BJ (cell line): ENCODE results near the gene SREBF1. TPM values are rescaled to one million over a fixed set of nuclear protein-coding genes. Genes with fewer than 3 reads are reported as not detected.

Experiments
- CTCF ChIA-PET: fragments of 350-600 bp; formaldehyde crosslinking; extraction: SDS; loops from one replicate; lab custom pipeline; 2021; ENCODE audit warnings: antibody characterized with exemption, inconsistent platforms; lab: Yijun Ruan, JAX
- POLR2A ChIA-PET: fragments of 300-600 bp; sonication (Branson Sonifier 250); formaldehyde crosslinking; extraction: SDS; loops from one replicate; lab custom pipeline; 2021; ENCODE audit warnings: antibody characterized with exemption; lab: Charles Lee
- DNase-seq: peaks from one replicate; pipeline ENCODE4 v3.0.0-alpha.2; 2011; ENCODE audit warnings: low read depth
- H3K27me3 ChIP-seq: 2 replicates; pipeline ENCODE4 v1.6.0; 2011; ENCODE audit warnings: low read length; ENCODE audit not compliant: control insufficient read depth, insufficient read depth
- H3K36me3 ChIP-seq: 2 replicates; pipeline ENCODE4 v1.5.1; 2011; ENCODE audit warnings: low read length; ENCODE audit not compliant: control insufficient read depth, insufficient read depth
- H3K4me3 ChIP-seq: 2 replicates; pipeline ENCODE4 v1.5.1; 2011; ENCODE audit warnings: low read depth, mild to moderate bottlenecking, control low read depth, low read length
- CTCF ChIP-seq: IDR thresholded peaks from 2 replicates; pipeline ENCODE4 v1.5.1; 2011; ENCODE audit warnings: low read depth, mild to moderate bottlenecking, control low read depth, inconsistent platforms, low read length, moderate library complexity; ENCODE audit not compliant: insufficient read depth
- polyA plus RNA-seq: library from polyadenylated mRNA; depleted of rRNA; stranded (reverse); fragments of >200 nt; gene quantifications from 2 replicates; pipeline ENCODE4 v1.2.3, GENCODE V29; 2011

SREBF1 gene
- polyA plus RNA-seq, 1 experiment: 27.7 TPM

GRCh38 chr17:17795296-17795695 is 41.5 kb downstream of the SREBF1 start:
- POLR2A ChIA-PET: no interaction called here
- peaks cover 48% of the 10 kb centered on the region for H3K36me3 ChIP-seq
- DNase-seq: no peak
- H3K4me3 ChIP-seq: no peak overlapping the region
- CTCF ChIA-PET: interaction anchor here (0.6 to 1.5 kb wide), 2 partner anchors 11 to 32 kb away, joined by 3 to 5 read pairs; no protein-coding TSS in a partner anchor
- no peak for TF ChIP-seq CTCF
- no peaks in the 10 kb centered on the region for H3K27me3 ChIP-seq

DNA sequence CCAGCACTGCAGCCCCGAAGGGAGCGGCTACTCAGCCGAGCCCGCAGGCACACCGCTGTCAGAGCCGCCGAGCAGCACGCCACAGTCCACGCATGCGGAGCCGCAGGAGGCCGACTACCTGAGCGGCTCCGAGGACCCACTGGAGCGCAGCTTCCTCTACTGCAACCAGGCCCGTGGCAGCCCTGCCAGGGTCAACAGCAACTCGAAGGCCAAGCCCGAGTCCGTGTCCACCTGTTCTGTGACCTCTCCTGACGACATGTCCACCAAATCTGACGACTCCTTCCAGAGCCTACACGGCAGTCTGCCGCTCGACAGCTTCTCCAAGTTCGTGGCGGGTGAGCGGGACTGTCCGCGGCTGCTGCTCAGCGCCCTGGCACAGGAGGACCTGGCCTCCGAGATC is 42.4 kb downstream of the SREBF1 start:
- ChIA-PET POLR2A (no interaction called here), CTCF (interaction anchor here (1.5 kb wide), 1 partner anchor 10 kb away, joined by 5 read pairs; no protein-coding TSS in a partner anchor)
- H3K4me3 ChIP-seq: no peak overlapping the region
- H3K36me3 ChIP-seq: peaks cover 47% of the 10 kb centered on the region
- DNase-seq: no peak
- no peaks in the 10 kb centered on the region for H3K27me3 ChIP-seq
- no peak for TF ChIP-seq CTCF

- POLR2A ChIA-PET: no interaction called here
- peaks cover 41% of the 10 kb centered on the region for H3K36me3 ChIP-seq
Observed at GRCh38 chr17:17793378-17794214, 43.2 kb downstream of the SREBF1 start.

DNA sequence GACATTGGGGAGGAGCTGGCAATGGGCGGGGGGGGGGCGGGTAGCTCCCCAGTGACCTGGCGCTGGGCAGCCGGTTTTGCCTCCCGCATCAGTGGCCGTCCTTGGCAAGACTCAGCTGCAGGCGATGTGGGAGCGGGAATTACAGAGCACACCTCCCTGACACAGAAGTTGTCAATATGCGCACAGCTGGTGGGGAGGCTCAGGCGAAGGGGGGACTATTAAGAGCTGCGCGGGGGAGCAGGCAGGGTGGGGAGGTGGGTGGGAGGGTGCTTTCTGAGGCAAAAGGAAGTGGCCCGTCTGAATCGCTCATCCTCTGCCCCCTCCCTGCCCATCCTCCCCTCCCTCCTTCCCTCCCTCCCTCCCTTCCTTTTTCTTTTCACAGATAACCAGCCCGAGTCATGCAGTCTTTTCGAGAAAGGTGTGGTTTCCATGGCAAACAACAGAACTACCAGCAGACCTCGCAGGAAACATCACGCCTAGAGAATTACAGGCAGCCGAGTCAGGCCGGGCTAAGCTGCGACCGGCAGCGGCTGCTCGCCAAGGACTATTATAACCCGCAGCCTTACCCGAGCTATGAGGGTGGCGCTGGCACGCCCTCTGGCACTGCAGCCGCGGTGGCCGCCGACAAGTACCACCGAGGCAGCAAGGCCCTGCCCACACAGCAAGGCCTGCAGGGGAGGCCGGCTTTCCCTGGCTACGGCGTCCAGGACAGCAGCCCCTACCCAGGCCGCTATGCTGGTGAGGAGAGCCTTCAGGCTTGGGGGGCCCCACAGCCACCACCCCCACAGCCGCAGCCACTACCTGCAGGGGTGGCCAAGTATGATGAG is 44.0 kb downstream of the SREBF1 start:
- Histone ChIP-seq H3K27me3 (no peaks in the 10 kb centered on the region), H3K4me3 (no peak overlapping the region), H3K36me3 (peaks cover 37% of the 10 kb centered on the region)
- ChIA-PET POLR2A (no interaction called here), CTCF (no interaction called here)
- peak; percentile 17 for DNase-seq
- TF ChIP-seq CTCF: no peak

More at GRCh38 chr17:17793378-17794214, 43.2 kb downstream of the SREBF1 start:
- H3K4me3 ChIP-seq: no peak overlapping the region
- no peak for TF ChIP-seq CTCF
- H3K27me3 ChIP-seq: no peaks in the 10 kb centered on the region
- CTCF ChIA-PET: interaction anchor here (1.5 kb wide), 1 partner anchor 9 kb away, joined by 5 read pairs; no protein-coding TSS in a partner anchor
- DNase-seq: no peak

DNA sequence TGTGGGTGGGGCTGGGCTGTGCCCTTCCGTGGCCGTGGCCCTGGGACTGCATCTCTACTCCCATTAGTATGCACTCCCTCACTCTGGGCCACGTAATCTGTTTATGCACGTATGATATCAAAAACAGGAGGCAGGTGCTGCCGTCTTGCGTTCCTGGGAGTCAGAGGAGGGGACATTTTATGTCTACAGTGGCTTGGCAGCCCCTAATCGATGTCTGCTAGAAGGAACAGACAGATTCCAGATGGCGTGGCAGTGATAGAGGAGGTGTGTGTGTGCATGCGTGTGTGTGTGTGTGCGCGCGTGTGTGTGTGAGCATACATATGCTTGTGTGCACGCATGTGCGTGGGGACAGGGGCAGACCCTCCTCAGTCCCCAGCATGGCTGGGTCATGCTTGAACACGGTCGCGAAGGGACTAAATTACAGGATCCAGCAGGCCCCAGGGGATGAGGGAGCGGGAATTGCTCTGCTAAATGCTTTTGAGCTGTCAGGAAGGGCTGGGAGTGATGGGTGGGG is 44.7 kb downstream of the SREBF1 start:
- no peak for DNase-seq
- Histone ChIP-seq H3K27me3 (no peaks in the 10 kb centered on the region), H3K4me3 (no peak overlapping the region), H3K36me3 (peaks cover 32% of the 10 kb centered on the region)
- no peak for TF ChIP-seq CTCF
- ChIA-PET CTCF (no interaction called here), POLR2A (no interaction called here)
